ENCODE measurements around the gene RBFOX2.

Gene RBFOX2

GRCh38 chr22:35914357-35914664, 114.3 kb downstream of the RBFOX2 start:
- no peaks in the 10 kb centered on the region for H3K36me3 ChIP-seq (ENCODE audit: insufficient read depth, low read length)
- H2AFZ ChIP-seq (ENCODE audit: low read length) = 0 out of 2 replicates have a peak overlapping the region, but pooled peaks have one; percentile 20
- no peaks in the 10 kb centered on the region for H3K79me2 ChIP-seq (ENCODE audit: insufficient read depth, low read length)
- H3K4me1 ChIP-seq (ENCODE audit: insufficient read depth, low read length, severe bottlenecking) = peaks cover 91% of the 10 kb centered on the region
- peak overlapping the region; percentile 60 for H3K4me2 ChIP-seq (ENCODE audit: low read length)
- H3K27ac ChIP-seq (ENCODE audit: low read depth, low read length, poor library complexity, severe bottlenecking) = peak overlapping the region; percentile 79
- H3K9ac ChIP-seq (ENCODE audit: low read length) = peak overlapping the region; percentile 46
- no peaks in the 10 kb centered on the region for H3K27me3 ChIP-seq (ENCODE audit: insufficient read depth, low read length)
- H4K20me1 ChIP-seq (ENCODE audit: insufficient read depth, low read length) = no peaks in the 10 kb centered on the region
- H3F3A ChIP-seq (ENCODE audit: insufficient read depth, low read length) = no peaks in the 10 kb centered on the region
- H3K4me3 ChIP-seq (ENCODE audit: low read depth, low read length, poor library complexity, severe bottlenecking) = peak overlapping the region; percentile 34
- H3K9me2 ChIP-seq (ENCODE audit: low read depth, low read length) = no peaks in the 10 kb centered on the region
- H3K9me3 ChIP-seq (ENCODE audit: low read length) = no peaks in the 10 kb centered on the region
- TF ChIP-seq CTCF (IDR thresholded peaks at IDR 0.05; ENCODE audit: low read length) (no peak), EZH2 (IDR thresholded peaks at IDR 0.05; ENCODE audit: borderline replicate concordance, low read length) (no peak)

GRCh38 chr22:35913925-35914324, 114.7 kb downstream of the RBFOX2 start:
- no peaks in the 10 kb centered on the region for H3K9me3 ChIP-seq (ENCODE audit: low read length)
- no peak for TF ChIP-seq EZH2 (IDR thresholded peaks at IDR 0.05; ENCODE audit: borderline replicate concordance, low read length)
- TF ChIP-seq CTCF (IDR thresholded peaks at IDR 0.05; ENCODE audit: low read length) = no peak
- H3K4me3 ChIP-seq (ENCODE audit: low read depth, low read length, poor library complexity, severe bottlenecking) = no peak overlapping the region
- no peaks in the 10 kb centered on the region for H3K36me3 ChIP-seq (ENCODE audit: insufficient read depth, low read length)
- H3K9me2 ChIP-seq (ENCODE audit: low read depth, low read length) = no peaks in the 10 kb centered on the region
- H3K27ac ChIP-seq (ENCODE audit: low read depth, low read length, poor library complexity, severe bottlenecking) = peak overlapping the region; percentile 79
- no peaks in the 10 kb centered on the region for H3K79me2 ChIP-seq (ENCODE audit: insufficient read depth, low read length)
- no peak overlapping the region; the same call in 1 of the 2 replicates for H3K9ac ChIP-seq (ENCODE audit: low read length)
- H3K27me3 ChIP-seq (ENCODE audit: insufficient read depth, low read length) = no peaks in the 10 kb centered on the region
- H3F3A ChIP-seq (ENCODE audit: insufficient read depth, low read length) = no peaks in the 10 kb centered on the region
- H3K4me1 ChIP-seq (ENCODE audit: insufficient read depth, low read length, severe bottlenecking) = peaks cover 87% of the 10 kb centered on the region
- no peak overlapping the region for H2AFZ ChIP-seq (ENCODE audit: low read length)
- no peaks in the 10 kb centered on the region for H4K20me1 ChIP-seq (ENCODE audit: insufficient read depth, low read length)
- H3K4me2 ChIP-seq (ENCODE audit: low read length) = no peak overlapping the region; the same call in 1 of the 2 replicates

- no peak overlapping the region for H3K4me3 ChIP-seq (ENCODE audit: low read depth, low read length, poor library complexity, severe bottlenecking)
Measured at GRCh38 chr22:35912658-35913057, 116.0 kb downstream of the RBFOX2 start.

More at GRCh38 chr22:35912658-35913057, 116.0 kb downstream of the RBFOX2 start:
- Histone ChIP-seq H3K27me3 (ENCODE audit: insufficient read depth, low read length) (no peaks in the 10 kb centered on the region), H3K36me3 (ENCODE audit: insufficient read depth, low read length) (no peaks in the 10 kb centered on the region), H3K9me2 (ENCODE audit: low read depth, low read length) (no peaks in the 10 kb centered on the region), H3K9ac (ENCODE audit: low read length) (peak overlapping the region; percentile 20; the same call in 1 of the 2 replicates), H3K27ac (ENCODE audit: low read depth, low read length, poor library complexity, severe bottlenecking) (peak overlapping the region; percentile 60), H3F3A (ENCODE audit: insufficient read depth, low read length) (no peaks in the 10 kb centered on the region), H3K9me3 (ENCODE audit: low read length) (no peaks in the 10 kb centered on the region), H3K4me2 (ENCODE audit: low read length) (no peak overlapping the region), H3K4me1 (ENCODE audit: insufficient read depth, low read length, severe bottlenecking) (peaks cover 74% of the 10 kb centered on the region), H4K20me1 (ENCODE audit: insufficient read depth, low read length) (no peaks in the 10 kb centered on the region), H2AFZ (ENCODE audit: low read length) (no peak overlapping the region), H3K79me2 (ENCODE audit: insufficient read depth, low read length) (no peaks in the 10 kb centered on the region)
- TF ChIP-seq EZH2 (IDR thresholded peaks at IDR 0.05; ENCODE audit: borderline replicate concordance, low read length) (no peak), CTCF (IDR thresholded peaks at IDR 0.05; ENCODE audit: low read length) (no peak)

Data from OCI-LY1 (cell line).